HL-60 (cell line): ENCODE data around the gene FASTKD1.

ENCODE experiments used
- POLR2AphosphoS5 ChIP-seq: IDR thresholded peaks from 2 replicates; pipeline ENCODE4 v1.6.1; 2012; ENCODE audit warnings: low read depth
- TF ChIP-seq, protein P1 (sequence below): IDR thresholded peaks from one replicate; pipeline ENCODE4 v1.5.1; 2011; ENCODE audit warnings: low read length, control low read depth, inconsistent platforms; ENCODE audit not compliant: insufficient read depth
- TF ChIP-seq, protein P2 (sequence below): IDR thresholded peaks from 2 replicates; pipeline ENCODE4 v1.6.1; 2012; ENCODE audit warnings: low read depth; ENCODE audit not compliant: insufficient replicate concordance

DNA sequence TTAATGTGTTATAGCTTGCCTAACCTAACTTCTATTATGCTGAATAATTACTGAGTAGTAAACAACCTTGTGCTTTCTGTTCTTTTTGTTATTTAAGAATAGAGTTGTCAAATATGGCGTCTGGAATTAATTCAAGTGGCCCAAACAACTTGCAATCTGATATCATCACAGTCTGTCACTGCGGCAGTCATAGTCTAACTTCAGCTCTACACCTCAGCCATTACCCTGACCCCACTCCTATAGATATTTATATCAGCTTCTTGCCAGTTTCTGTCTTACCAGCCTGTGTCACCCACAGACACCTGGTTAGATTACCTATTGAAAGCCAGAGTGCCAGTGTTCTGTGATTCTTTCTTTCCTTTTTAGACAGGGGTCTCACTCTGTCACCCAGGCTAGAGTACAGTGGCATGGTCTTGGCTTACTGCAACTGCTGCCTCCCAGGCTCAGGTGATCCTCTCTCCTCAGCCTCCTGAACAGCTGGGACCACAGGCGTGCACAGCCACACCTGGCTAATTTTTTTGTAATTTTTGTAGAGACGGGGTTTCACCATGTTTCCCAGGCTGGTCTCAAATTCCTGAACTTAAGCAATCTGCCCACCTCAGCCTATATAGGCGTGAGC lies 78.2 kb downstream of the FASTKD1 start:
- TF ChIP-seq, protein P1, sequence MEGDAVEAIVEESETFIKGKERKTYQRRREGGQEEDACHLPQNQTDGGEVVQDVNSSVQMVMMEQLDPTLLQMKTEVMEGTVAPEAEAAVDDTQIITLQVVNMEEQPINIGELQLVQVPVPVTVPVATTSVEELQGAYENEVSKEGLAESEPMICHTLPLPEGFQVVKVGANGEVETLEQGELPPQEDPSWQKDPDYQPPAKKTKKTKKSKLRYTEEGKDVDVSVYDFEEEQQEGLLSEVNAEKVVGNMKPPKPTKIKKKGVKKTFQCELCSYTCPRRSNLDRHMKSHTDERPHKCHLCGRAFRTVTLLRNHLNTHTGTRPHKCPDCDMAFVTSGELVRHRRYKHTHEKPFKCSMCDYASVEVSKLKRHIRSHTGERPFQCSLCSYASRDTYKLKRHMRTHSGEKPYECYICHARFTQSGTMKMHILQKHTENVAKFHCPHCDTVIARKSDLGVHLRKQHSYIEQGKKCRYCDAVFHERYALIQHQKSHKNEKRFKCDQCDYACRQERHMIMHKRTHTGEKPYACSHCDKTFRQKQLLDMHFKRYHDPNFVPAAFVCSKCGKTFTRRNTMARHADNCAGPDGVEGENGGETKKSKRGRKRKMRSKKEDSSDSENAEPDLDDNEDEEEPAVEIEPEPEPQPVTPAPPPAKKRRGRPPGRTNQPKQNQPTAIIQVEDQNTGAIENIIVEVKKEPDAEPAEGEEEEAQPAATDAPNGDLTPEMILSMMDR: no peak
- TF ChIP-seq, protein P2, sequence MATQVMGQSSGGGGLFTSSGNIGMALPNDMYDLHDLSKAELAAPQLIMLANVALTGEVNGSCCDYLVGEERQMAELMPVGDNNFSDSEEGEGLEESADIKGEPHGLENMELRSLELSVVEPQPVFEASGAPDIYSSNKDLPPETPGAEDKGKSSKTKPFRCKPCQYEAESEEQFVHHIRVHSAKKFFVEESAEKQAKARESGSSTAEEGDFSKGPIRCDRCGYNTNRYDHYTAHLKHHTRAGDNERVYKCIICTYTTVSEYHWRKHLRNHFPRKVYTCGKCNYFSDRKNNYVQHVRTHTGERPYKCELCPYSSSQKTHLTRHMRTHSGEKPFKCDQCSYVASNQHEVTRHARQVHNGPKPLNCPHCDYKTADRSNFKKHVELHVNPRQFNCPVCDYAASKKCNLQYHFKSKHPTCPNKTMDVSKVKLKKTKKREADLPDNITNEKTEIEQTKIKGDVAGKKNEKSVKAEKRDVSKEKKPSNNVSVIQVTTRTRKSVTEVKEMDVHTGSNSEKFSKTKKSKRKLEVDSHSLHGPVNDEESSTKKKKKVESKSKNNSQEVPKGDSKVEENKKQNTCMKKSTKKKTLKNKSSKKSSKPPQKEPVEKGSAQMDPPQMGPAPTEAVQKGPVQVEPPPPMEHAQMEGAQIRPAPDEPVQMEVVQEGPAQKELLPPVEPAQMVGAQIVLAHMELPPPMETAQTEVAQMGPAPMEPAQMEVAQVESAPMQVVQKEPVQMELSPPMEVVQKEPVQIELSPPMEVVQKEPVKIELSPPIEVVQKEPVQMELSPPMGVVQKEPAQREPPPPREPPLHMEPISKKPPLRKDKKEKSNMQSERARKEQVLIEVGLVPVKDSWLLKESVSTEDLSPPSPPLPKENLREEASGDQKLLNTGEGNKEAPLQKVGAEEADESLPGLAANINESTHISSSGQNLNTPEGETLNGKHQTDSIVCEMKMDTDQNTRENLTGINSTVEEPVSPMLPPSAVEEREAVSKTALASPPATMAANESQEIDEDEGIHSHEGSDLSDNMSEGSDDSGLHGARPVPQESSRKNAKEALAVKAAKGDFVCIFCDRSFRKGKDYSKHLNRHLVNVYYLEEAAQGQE: no peak
- TF ChIP-seq POLR2AphosphoS5: no peak
